IMR-90 (cell line): ENCODE measurements around the gene CSRP1. TPM values are rescaled to one million over a fixed set of nuclear protein-coding genes. Genes with fewer than 3 reads are reported as not detected.

Source experiments
- ATAC-seq: fragments of 200-7000 bp; cut with Tn5 transposase; 2 replicates; pipeline ENCODE4 v1.9.1; 2020; ENCODE audit warnings: low read depth, mild to moderate bottlenecking, moderate library complexity
- BruUV-seq: library from RNA; stranded (reverse); fragments of 400-500 nt; replicated peaks from 2 replicates; lab custom pipeline; 2021; lab: Mats Ljungman, UMichigan
- CTCF ChIA-PET: fragments of 300-600 bp; formaldehyde crosslinking; extraction: SDS; loops from one replicate; lab custom pipeline; 2021; ENCODE audit warnings: antibody characterized with exemption; lab: Yijun Ruan, JAX
- POLR2A ChIA-PET: fragments of 300-600 bp; sonication (Branson Sonifier 250); formaldehyde crosslinking; loops from one replicate; lab custom pipeline; 2022; ENCODE audit warnings: antibody characterized with exemption; ENCODE audit not compliant: unreplicated experiment; lab: Charles Lee
- DNase-seq: peaks from one replicate; pipeline ENCODE4 v3.0.0; 2013
- H2AFZ ChIP-seq: replicated peaks from 2 replicates; pipeline ENCODE3; 2013; ENCODE audit warnings: low read length, mild to moderate bottlenecking; ENCODE audit not compliant: poor library complexity
- H2AK5ac ChIP-seq: 2 replicates; pipeline ENCODE4 v1.6.1; 2013; ENCODE audit warnings: low read depth, low read length, inconsistent platforms
- H2AK9ac ChIP-seq: replicated peaks from 2 replicates; pipeline ENCODE3; 2013; ENCODE audit warnings: mild to moderate bottlenecking, low read depth, low read length, moderate library complexity; ENCODE audit not compliant: poor library complexity
- H2BK120ac ChIP-seq: 2 replicates; pipeline ENCODE4 v1.6.1; 2013; ENCODE audit warnings: low read depth, low read length, inconsistent platforms
- H2BK15ac ChIP-seq: 3 replicates; pipeline ENCODE4 v1.6.1; 2013; ENCODE audit warnings: low read depth, low read length, inconsistent platforms
- H2BK20ac ChIP-seq: 2 replicates; pipeline ENCODE4 v1.6.1; 2013; ENCODE audit warnings: low read depth, mild to moderate bottlenecking, inconsistent platforms, low read length, moderate library complexity
- H2BK5ac ChIP-seq: 2 replicates; pipeline ENCODE4 v1.6.1; 2013; ENCODE audit warnings: mild to moderate bottlenecking, low read depth, low read length, inconsistent platforms; ENCODE audit not compliant: poor library complexity, severe bottlenecking
- H3K14ac ChIP-seq: replicated peaks from 2 replicates; pipeline ENCODE4 v1.6.1; 2013; ENCODE audit warnings: low read depth, low read length, inconsistent platforms
- H3K18ac ChIP-seq: 2 replicates; pipeline ENCODE4 v1.6.1; 2013; ENCODE audit warnings: low read depth, low read length, control low read depth
- H3K23ac ChIP-seq: 2 replicates; pipeline ENCODE4 v1.6.1; 2013; ENCODE audit warnings: low read depth, low read length, inconsistent platforms
- H3K27ac ChIP-seq: 2 replicates; pipeline ENCODE4 v1.5.1; 2013; ENCODE audit warnings: mild to moderate bottlenecking, control low read depth, low read length; ENCODE audit not compliant: insufficient read depth
- H3K27me3 ChIP-seq: 2 replicates; pipeline ENCODE4 v1.6.1; 2013; ENCODE audit warnings: low read length; ENCODE audit not compliant: control insufficient read depth, insufficient read depth
- H3K36me3 ChIP-seq: 2 replicates; pipeline ENCODE4 v1.6.1; 2013; ENCODE audit warnings: low read length, mixed read lengths; ENCODE audit not compliant: control insufficient read depth, insufficient read depth
- H3K4ac ChIP-seq: 2 replicates; pipeline ENCODE4 v1.6.1; 2013; ENCODE audit warnings: low read depth, low read length, inconsistent platforms
- H3K4me1 ChIP-seq: 2 replicates; pipeline ENCODE4 v1.6.1; 2013; ENCODE audit warnings: low read length, mixed read lengths; ENCODE audit not compliant: control insufficient read depth, insufficient read depth
- H3K4me2 ChIP-seq: 2 replicates; pipeline ENCODE4 v1.6.1; 2013; ENCODE audit warnings: low read depth, mild to moderate bottlenecking, control low read depth, low read length, moderate library complexity
- H3K4me3 ChIP-seq: 2 replicates; pipeline ENCODE4 v1.5.1; 2013; ENCODE audit warnings: low read depth, mild to moderate bottlenecking, control low read depth, low read length, moderate library complexity; ENCODE audit not compliant: insufficient read depth
- H3K56ac ChIP-seq: 2 replicates; pipeline ENCODE4 v1.6.1; 2013; ENCODE audit warnings: low read length, inconsistent platforms; ENCODE audit not compliant: insufficient read depth; ENCODE audit errors: extremely low read depth
- H3K79me1 ChIP-seq, 2 experiments: 2 replicates each; pipeline ENCODE4 v1.6.1; 2013; ENCODE audit warnings: low read length in 2 of 2, inconsistent platforms in 1 of 2, low read depth in 1 of 2
- H3K9ac ChIP-seq: 2 replicates; pipeline ENCODE4 v1.6.1; 2013; ENCODE audit warnings: low read depth, low read length, control low read depth
- H3K9me1 ChIP-seq: 2 replicates; pipeline ENCODE4 v1.6.1; 2013; ENCODE audit warnings: low read length, inconsistent platforms; ENCODE audit not compliant: insufficient read depth
- H3K9me3 ChIP-seq: 2 replicates; pipeline ENCODE4 v1.6.1; 2013; ENCODE audit warnings: low read length; ENCODE audit not compliant: control insufficient read depth, insufficient read depth
- H4K20me1 ChIP-seq: 2 replicates; pipeline ENCODE4 v1.6.1; 2013; ENCODE audit warnings: low read length, inconsistent platforms; ENCODE audit not compliant: insufficient read depth
- H4K5ac ChIP-seq: 2 replicates; pipeline ENCODE4 v1.6.1; 2013; ENCODE audit warnings: mild to moderate bottlenecking, low read depth, low read length, control low read depth
- H4K8ac ChIP-seq, 2 experiments: 2 replicates each; pipeline ENCODE4 v1.6.1; 2013; ENCODE audit warnings: low read depth in 2 of 2, low read length in 2 of 2, control low read depth in 1 of 2, inconsistent platforms in 1 of 2
- H4K91ac ChIP-seq: 2 replicates; pipeline ENCODE4 v1.6.1; 2013; ENCODE audit warnings: low read depth, low read length, inconsistent platforms; ENCODE audit not compliant: insufficient read depth
- BHLHE40 ChIP-seq: fragments of 150-350 bp; IDR thresholded peaks from 2 replicates; pipeline ENCODE4 v1.6.1; 2016; ENCODE audit warnings: mild to moderate bottlenecking, low read depth, low read length
- CEBPB ChIP-seq: IDR thresholded peaks from 2 replicates; pipeline ENCODE4 v1.6.1; 2012; ENCODE audit warnings: low read depth, low read length, improper control_type of control experiment
- CHD1 ChIP-seq: IDR thresholded peaks from 2 replicates; pipeline ENCODE4 v1.6.1; 2012; ENCODE audit warnings: low read depth, low read length, improper control_type of control experiment
- FOS ChIP-seq: fragments of 150-350 bp; IDR thresholded peaks from 2 replicates; pipeline ENCODE4 v1.6.1; 2016; ENCODE audit warnings: low read depth, low read length
- MAFK ChIP-seq: IDR thresholded peaks from 2 replicates; pipeline ENCODE4 v1.6.1; 2012; ENCODE audit warnings: low read depth, low read length, improper control_type of control experiment
- MAZ ChIP-seq: IDR thresholded peaks from 2 replicates; pipeline ENCODE4 v1.6.1; 2012; ENCODE audit warnings: low read depth, mild to moderate bottlenecking, low read length, improper control_type of control experiment, moderate library complexity, borderline replicate concordance
- MXI1 ChIP-seq: IDR thresholded peaks from 2 replicates; pipeline ENCODE4 v1.6.1; 2012; ENCODE audit warnings: low read depth, mild to moderate bottlenecking, low read length, moderate library complexity, borderline replicate concordance
- RAD21 ChIP-seq: IDR thresholded peaks from 2 replicates; pipeline ENCODE4 v1.6.1; 2012; ENCODE audit warnings: low read length, improper control_type of control experiment
- WGBS, 2 experiments: methylation state at CpG; one replicate each; pipeline versions ENCODE4 v1.1.5 to v1.1.7; 2013; ENCODE audit warnings: missing lambda C conversion rate in 2 of 2; ENCODE audit not compliant: insufficient read length in 1 of 2; ENCODE audit errors: extremely low coverage in 2 of 2; 5-methylcytosine and 5-hydroxymethylcytosine counted together
- dilution Hi-C: fragments of 300-500 bp; cut with HindIII; formaldehyde crosslinking; loops from one replicate; pipeline ENCODE4 v1.14.3; 2018; ENCODE audit warnings: low sequenced_read_pairs; ENCODE audit not compliant: unreplicated experiment
- in situ Hi-C: fragments of 300-500 bp; cut with MboI; formaldehyde crosslinking; loops from 3 replicates; pipeline ENCODE4 v1.14.3; 2019; ENCODE audit warnings: low sequenced_read_pairs, inconsistent platforms, mixed read lengths
- intact Hi-C: fragments of 100-400 bp; cut with micrococcal nuclease; formaldehyde crosslinking; loops from 2 replicates; pipeline ENCODE4 v1.10.0; 2022
- polyA plus RNA-seq, 3 experiments: library from polyadenylated mRNA; depleted of rRNA; stranded (reverse); fragments of >200 nt; gene quantifications; 2 replicates each; pipeline ENCODE4 v1.2.3, GENCODE V29; 2012; ENCODE audit warnings: low replicate concordance in 1 of 3
- total RNA-seq: library from RNA; depleted of rRNA; stranded (reverse); fragments of >200 nt; gene quantifications from 2 replicates; pipeline ENCODE4 v1.2.3, GENCODE V29; 2012

Gene CSRP1
- total and polyA plus RNA-seq, 2 of the 4 experiments (the other 2 are of a cell fraction), result 1,037 to 1,498 TPM

GRCh38 chr1:201493757-201494617 lies 12.9 kb downstream of the CSRP1 start:
- WGBS, 2 experiments, result 15% methylated on average over 6 of the region's 15 CpGs; no CpG with 5 or more reads in 1 of the 2 experiments
- Histone ChIP-seq H3K4me2 (peak overlapping the region; percentile 30; the same call in 1 of the 2 replicates), H3K56ac (no peak overlapping the region), H2AK5ac (peak overlapping the region; percentile 53), H4K91ac (no peak overlapping the region), H2AFZ (peak overlapping the region; percentile 52), H3K14ac (peak overlapping the region; percentile 60), H4K8ac (peak overlapping the region; percentile 24 to 58; a peak in 2 of 4 replicates), H4K20me1 (peaks cover 96% of the 10 kb centered on the region), H3K4me1 (peaks cover 67% of the 10 kb centered on the region), H2BK5ac (peak overlapping the region; percentile 37), H2BK20ac (peak overlapping the region; percentile 28; the same call in 1 of the 2 replicates), H3K18ac (peak overlapping the region; percentile 63), H3K36me3 (peaks cover 64% of the 10 kb centered on the region), H2BK15ac (no peak overlapping the region; the same call in 2 of the 3 replicates), H3K27me3 (no peaks in the 10 kb centered on the region), H3K4me3 (no peak overlapping the region), H3K79me1 (peaks cover 36 to 95% of the 10 kb centered on the region in 2 experiments), H3K23ac (peak overlapping the region; percentile 64), H4K5ac (peak overlapping the region; percentile 39), H2BK120ac (peak overlapping the region; percentile 54), H3K9me1 (peaks cover 59% of the 10 kb centered on the region), H3K9ac (peak overlapping the region; percentile 10; the same call in 1 of the 2 replicates), H3K9me3 (no peaks in the 10 kb centered on the region), H2AK9ac (peak overlapping the region; percentile 62), H3K4ac (peak overlapping the region; percentile 32), H3K27ac (peak overlapping the region; percentile 75)
- DNase-seq (peak; percentile 79), ATAC-seq (peak; percentile 12)
- ChIA-PET CTCF (no interaction called here), POLR2A (no interaction called here)
- dilution Hi-C loops (no loop called here), intact Hi-C loops (no loop called here), in situ Hi-C loops (no loop called here)
- TF ChIP-seq CEBPB (peak; percentile 72), MXI1 (no peak), FOS (no peak), BHLHE40 (no peak), RAD21 (no peak), MAFK (no peak), CHD1 (no peak), MAZ (peak; percentile 16; the same call in 1 of the 2 replicates)
- no TSS peak for BruUV-seq
